IMR-90 (cell line): ENCODE results near the gene RAB38. TPM values are rescaled to one million over a fixed set of nuclear protein-coding genes. Genes with fewer than 3 reads are reported as not detected.

Source experiments
- ATAC-seq: fragments of 200-7000 bp; cut with Tn5 transposase; 2 replicates; pipeline ENCODE4 v1.9.1; 2020; ENCODE audit warnings: low read depth, mild to moderate bottlenecking, moderate library complexity
- BruUV-seq: library from RNA; stranded (reverse); fragments of 400-500 nt; replicated peaks from 2 replicates; lab custom pipeline; 2021; lab: Mats Ljungman, UMichigan
- CTCF ChIA-PET: fragments of 300-600 bp; formaldehyde crosslinking; extraction: SDS; loops from one replicate; lab custom pipeline; 2021; ENCODE audit warnings: antibody characterized with exemption; lab: Yijun Ruan, JAX
- POLR2A ChIA-PET: fragments of 300-600 bp; sonication (Branson Sonifier 250); formaldehyde crosslinking; loops from one replicate; lab custom pipeline; 2022; ENCODE audit warnings: antibody characterized with exemption; ENCODE audit not compliant: unreplicated experiment; lab: Charles Lee
- DNase-seq: peaks from one replicate; pipeline ENCODE4 v3.0.0; 2013
- H2AFZ ChIP-seq: replicated peaks from 2 replicates; pipeline ENCODE3; 2013; ENCODE audit warnings: low read length, mild to moderate bottlenecking; ENCODE audit not compliant: poor library complexity
- H2AK5ac ChIP-seq: 2 replicates; pipeline ENCODE4 v1.6.1; 2013; ENCODE audit warnings: low read depth, low read length, inconsistent platforms
- H2AK9ac ChIP-seq: replicated peaks from 2 replicates; pipeline ENCODE3; 2013; ENCODE audit warnings: mild to moderate bottlenecking, low read depth, low read length, moderate library complexity; ENCODE audit not compliant: poor library complexity
- H2BK120ac ChIP-seq: 2 replicates; pipeline ENCODE4 v1.6.1; 2013; ENCODE audit warnings: low read depth, low read length, inconsistent platforms
- H2BK15ac ChIP-seq: 3 replicates; pipeline ENCODE4 v1.6.1; 2013; ENCODE audit warnings: low read depth, low read length, inconsistent platforms
- H2BK20ac ChIP-seq: 2 replicates; pipeline ENCODE4 v1.6.1; 2013; ENCODE audit warnings: low read depth, mild to moderate bottlenecking, inconsistent platforms, low read length, moderate library complexity
- H2BK5ac ChIP-seq: 2 replicates; pipeline ENCODE4 v1.6.1; 2013; ENCODE audit warnings: mild to moderate bottlenecking, low read depth, low read length, inconsistent platforms; ENCODE audit not compliant: poor library complexity, severe bottlenecking
- H3K14ac ChIP-seq: replicated peaks from 2 replicates; pipeline ENCODE4 v1.6.1; 2013; ENCODE audit warnings: low read depth, low read length, inconsistent platforms
- H3K18ac ChIP-seq: 2 replicates; pipeline ENCODE4 v1.6.1; 2013; ENCODE audit warnings: low read depth, low read length, control low read depth
- H3K23ac ChIP-seq: 2 replicates; pipeline ENCODE4 v1.6.1; 2013; ENCODE audit warnings: low read depth, low read length, inconsistent platforms
- H3K27ac ChIP-seq: 2 replicates; pipeline ENCODE4 v1.5.1; 2013; ENCODE audit warnings: mild to moderate bottlenecking, control low read depth, low read length; ENCODE audit not compliant: insufficient read depth
- H3K27me3 ChIP-seq: 2 replicates; pipeline ENCODE4 v1.6.1; 2013; ENCODE audit warnings: low read length; ENCODE audit not compliant: control insufficient read depth, insufficient read depth
- H3K36me3 ChIP-seq: 2 replicates; pipeline ENCODE4 v1.6.1; 2013; ENCODE audit warnings: low read length, mixed read lengths; ENCODE audit not compliant: control insufficient read depth, insufficient read depth
- H3K4ac ChIP-seq: 2 replicates; pipeline ENCODE4 v1.6.1; 2013; ENCODE audit warnings: low read depth, low read length, inconsistent platforms
- H3K4me1 ChIP-seq: 2 replicates; pipeline ENCODE4 v1.6.1; 2013; ENCODE audit warnings: low read length, mixed read lengths; ENCODE audit not compliant: control insufficient read depth, insufficient read depth
- H3K4me2 ChIP-seq: 2 replicates; pipeline ENCODE4 v1.6.1; 2013; ENCODE audit warnings: low read depth, mild to moderate bottlenecking, control low read depth, low read length, moderate library complexity
- H3K4me3 ChIP-seq: 2 replicates; pipeline ENCODE4 v1.5.1; 2013; ENCODE audit warnings: low read depth, mild to moderate bottlenecking, control low read depth, low read length, moderate library complexity; ENCODE audit not compliant: insufficient read depth
- H3K56ac ChIP-seq: 2 replicates; pipeline ENCODE4 v1.6.1; 2013; ENCODE audit warnings: low read length, inconsistent platforms; ENCODE audit not compliant: insufficient read depth; ENCODE audit errors: extremely low read depth
- H3K79me1 ChIP-seq, 2 experiments: 2 replicates each; pipeline ENCODE4 v1.6.1; 2013; ENCODE audit warnings: low read length in 2 of 2, inconsistent platforms in 1 of 2, low read depth in 1 of 2
- H3K9ac ChIP-seq: 2 replicates; pipeline ENCODE4 v1.6.1; 2013; ENCODE audit warnings: low read depth, low read length, control low read depth
- H3K9me1 ChIP-seq: 2 replicates; pipeline ENCODE4 v1.6.1; 2013; ENCODE audit warnings: low read length, inconsistent platforms; ENCODE audit not compliant: insufficient read depth
- H3K9me3 ChIP-seq: 2 replicates; pipeline ENCODE4 v1.6.1; 2013; ENCODE audit warnings: low read length; ENCODE audit not compliant: control insufficient read depth, insufficient read depth
- H4K20me1 ChIP-seq: 2 replicates; pipeline ENCODE4 v1.6.1; 2013; ENCODE audit warnings: low read length, inconsistent platforms; ENCODE audit not compliant: insufficient read depth
- H4K5ac ChIP-seq: 2 replicates; pipeline ENCODE4 v1.6.1; 2013; ENCODE audit warnings: mild to moderate bottlenecking, low read depth, low read length, control low read depth
- H4K8ac ChIP-seq, 2 experiments: 2 replicates each; pipeline ENCODE4 v1.6.1; 2013; ENCODE audit warnings: low read depth in 2 of 2, low read length in 2 of 2, control low read depth in 1 of 2, inconsistent platforms in 1 of 2
- H4K91ac ChIP-seq: 2 replicates; pipeline ENCODE4 v1.6.1; 2013; ENCODE audit warnings: low read depth, low read length, inconsistent platforms; ENCODE audit not compliant: insufficient read depth
- CTCF ChIP-seq: conservative IDR thresholded peaks from 2 replicates; pipeline ENCODE4 v1.5.1; 2012; ENCODE audit warnings: mild to moderate bottlenecking, low read depth, low read length, improper control_type of control experiment
- WGBS, 2 experiments: methylation state at CpG; one replicate each; pipeline versions ENCODE4 v1.1.5 to v1.1.7; 2013; ENCODE audit warnings: missing lambda C conversion rate in 2 of 2; ENCODE audit not compliant: insufficient read length in 1 of 2; ENCODE audit errors: extremely low coverage in 2 of 2; 5-methylcytosine and 5-hydroxymethylcytosine counted together
- dilution Hi-C: fragments of 300-500 bp; cut with HindIII; formaldehyde crosslinking; loops from one replicate; pipeline ENCODE4 v1.14.3; 2018; ENCODE audit warnings: low sequenced_read_pairs; ENCODE audit not compliant: unreplicated experiment
- in situ Hi-C: fragments of 300-500 bp; cut with MboI; formaldehyde crosslinking; loops from 3 replicates; pipeline ENCODE4 v1.14.3; 2019; ENCODE audit warnings: low sequenced_read_pairs, inconsistent platforms, mixed read lengths
- intact Hi-C: fragments of 100-400 bp; cut with micrococcal nuclease; formaldehyde crosslinking; loops from 2 replicates; pipeline ENCODE4 v1.10.0; 2022
- polyA plus RNA-seq, 3 experiments: library from polyadenylated mRNA; depleted of rRNA; stranded (reverse); fragments of >200 nt; gene quantifications; 2 replicates each; pipeline ENCODE4 v1.2.3, GENCODE V29; 2012; ENCODE audit warnings: low replicate concordance in 1 of 3
- total RNA-seq: library from RNA; depleted of rRNA; stranded (reverse); fragments of >200 nt; gene quantifications from 2 replicates; pipeline ENCODE4 v1.2.3, GENCODE V29; 2012
- TF ChIP-seq, protein P1 (sequence below): fragments of 150-350 bp; IDR thresholded peaks from 2 replicates; pipeline ENCODE4 v1.6.1; 2017; ENCODE audit warnings: mild to moderate bottlenecking, antibody characterized with exemption, low read length, low read depth

RAB38 gene
- total and polyA plus RNA-seq, 2 of the 4 experiments (the other 2 are of a cell fraction): 5.0 to 6.5 TPM

- no peak overlapping the region for H3K4ac ChIP-seq
- H3K14ac ChIP-seq: no peak overlapping the region
- H2BK120ac ChIP-seq: no peak overlapping the region
- H3K36me3 ChIP-seq: no peaks in the 10 kb centered on the region
- POLR2A ChIA-PET: no interaction called here
- no peak overlapping the region for H3K27ac ChIP-seq
- no TSS peak for BruUV-seq
- no peaks in the 10 kb centered on the region for H3K4me1 ChIP-seq
- H2BK5ac ChIP-seq: no peak overlapping the region
- no peak overlapping the region for H3K56ac ChIP-seq
- H2BK15ac ChIP-seq: no peak overlapping the region
- H3K9ac ChIP-seq: no peak overlapping the region
- DNase-seq (no peak), ATAC-seq (no peak)
- no peak overlapping the region for H2BK20ac ChIP-seq
- H4K91ac ChIP-seq: no peak overlapping the region
- no peak overlapping the region for H4K5ac ChIP-seq
- no peak overlapping the region for H3K4me3 ChIP-seq
- H2AFZ ChIP-seq: no peak overlapping the region
- no peaks in the 10 kb centered on the region for H3K79me1 ChIP-seq
- H2AK5ac ChIP-seq: no peak overlapping the region
- in situ Hi-C loops (no loop called here), dilution Hi-C loops (no loop called here), intact Hi-C loops (no loop called here)
- WGBS, 2 experiments: 100% methylated on average over 1 of the region's 2 CpGs; no CpG with 5 or more reads in 1 of the 2 experiments
- H3K27me3 ChIP-seq: no peaks in the 10 kb centered on the region
- H3K18ac ChIP-seq: no peak overlapping the region
- H4K20me1 ChIP-seq: no peaks in the 10 kb centered on the region
- H3K23ac ChIP-seq: no peak overlapping the region
- no peak overlapping the region for H3K4me2 ChIP-seq
- no peak overlapping the region for H2AK9ac ChIP-seq
- TF ChIP-seq, protein P1, sequence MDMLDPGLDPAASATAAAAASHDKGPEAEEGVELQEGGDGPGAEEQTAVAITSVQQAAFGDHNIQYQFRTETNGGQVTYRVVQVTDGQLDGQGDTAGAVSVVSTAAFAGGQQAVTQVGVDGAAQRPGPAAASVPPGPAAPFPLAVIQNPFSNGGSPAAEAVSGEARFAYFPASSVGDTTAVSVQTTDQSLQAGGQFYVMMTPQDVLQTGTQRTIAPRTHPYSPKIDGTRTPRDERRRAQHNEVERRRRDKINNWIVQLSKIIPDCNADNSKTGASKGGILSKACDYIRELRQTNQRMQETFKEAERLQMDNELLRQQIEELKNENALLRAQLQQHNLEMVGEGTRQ: no peak
- TF ChIP-seq CTCF: no peak
- H4K8ac ChIP-seq: no peak overlapping the region
- H3K9me1 ChIP-seq: no peaks in the 10 kb centered on the region
- H3K9me3 ChIP-seq: no peaks in the 10 kb centered on the region
- CTCF ChIA-PET: no interaction called here
Observed at GRCh38 chr11:88203604-88204003, 28.4 kb upstream of the RAB38 start.
